Measurements from ENCODE around the gene SMIM30.
"Not testable (repeated sequence)": the region's sequence is repeated elsewhere in the genome, so short reads cannot be mapped to it uniquely, and the experiment has no call there.

SMIM30 gene, protein sequence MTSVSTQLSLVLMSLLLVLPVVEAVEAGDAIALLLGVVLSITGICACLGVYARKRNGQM

GRCh38 chr7:113118074-113118959, at the start of gene SMIM30:
Gene SMIM30 (minus strand): TSS chr7:113118554. CDS start chr7:113117578, 976 bp downstream.
- peak; percentile 78 for DNase-seq (ENCODE audit: low read depth)

DNA sequence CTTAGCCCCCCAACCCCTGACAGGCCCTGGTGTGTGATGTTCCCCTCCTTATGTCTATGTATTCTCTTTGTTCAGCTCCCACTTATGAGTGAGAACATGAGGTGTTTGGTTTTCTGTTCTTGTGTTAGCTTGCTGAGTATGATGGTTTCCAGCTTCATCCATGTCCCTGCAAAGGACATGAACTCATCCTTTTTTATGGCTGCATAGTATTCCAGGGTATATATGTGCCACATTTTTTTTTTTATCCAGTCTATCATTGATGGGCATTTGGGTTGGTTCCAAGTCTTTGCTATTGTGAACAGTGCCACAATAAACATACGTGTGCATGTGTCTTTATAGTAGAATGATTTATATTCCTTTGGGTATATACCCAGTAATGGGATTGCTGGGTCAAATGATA, 47.8 kb upstream of the SMIM30 start:
- DNase-seq (ENCODE audit: low read depth) = not testable (repeated sequence)

GRCh38 chr7:113161050-113161449, 42.7 kb upstream of the SMIM30 start:
- no peak for DNase-seq (ENCODE audit: low read depth)

GRCh38 chr7:113159746-113160339, 41.5 kb upstream of the SMIM30 start:
- no peak for DNase-seq (ENCODE audit: low read depth)

DNA sequence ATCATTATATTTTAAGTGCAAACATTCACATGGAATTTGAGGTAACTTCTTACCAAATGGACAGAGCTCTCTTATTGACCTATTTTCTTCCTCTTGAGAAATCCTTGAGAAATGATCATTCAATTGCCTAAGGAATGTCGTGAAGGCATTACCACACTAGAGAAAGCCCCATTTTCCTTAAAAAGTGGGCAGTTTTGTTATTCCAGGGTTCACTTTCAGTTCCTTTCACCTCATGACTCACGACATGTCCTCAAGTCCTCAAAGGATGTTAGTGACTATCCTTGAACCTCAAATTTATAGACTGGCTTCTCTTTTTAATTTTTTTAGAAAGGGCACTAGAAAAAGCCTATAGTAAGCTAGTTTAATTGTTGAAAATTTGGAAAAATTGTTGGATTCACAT, 40.4 kb upstream of the SMIM30 start:
- no peak for DNase-seq (ENCODE audit: low read depth)

DNA sequence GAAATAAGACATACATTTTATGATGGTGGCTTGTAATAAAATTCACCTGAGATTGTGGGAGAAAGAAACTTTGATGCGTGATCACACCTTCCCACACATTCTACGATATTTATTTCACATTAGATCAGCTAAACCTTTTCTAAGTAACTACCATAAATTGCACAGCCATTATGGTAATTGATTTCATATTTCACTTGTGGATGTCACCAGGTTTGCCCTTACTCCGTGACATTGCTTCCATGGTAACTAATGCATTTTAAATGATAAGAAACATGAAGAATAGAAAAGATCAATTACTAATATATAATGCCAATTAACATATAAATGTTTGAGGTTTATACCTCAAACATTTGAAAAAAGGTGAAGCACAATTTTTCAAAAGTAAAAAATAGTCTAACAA, 35.8 kb upstream of the SMIM30 start:
- DNase-seq (ENCODE audit: low read depth) = no peak

DNA sequence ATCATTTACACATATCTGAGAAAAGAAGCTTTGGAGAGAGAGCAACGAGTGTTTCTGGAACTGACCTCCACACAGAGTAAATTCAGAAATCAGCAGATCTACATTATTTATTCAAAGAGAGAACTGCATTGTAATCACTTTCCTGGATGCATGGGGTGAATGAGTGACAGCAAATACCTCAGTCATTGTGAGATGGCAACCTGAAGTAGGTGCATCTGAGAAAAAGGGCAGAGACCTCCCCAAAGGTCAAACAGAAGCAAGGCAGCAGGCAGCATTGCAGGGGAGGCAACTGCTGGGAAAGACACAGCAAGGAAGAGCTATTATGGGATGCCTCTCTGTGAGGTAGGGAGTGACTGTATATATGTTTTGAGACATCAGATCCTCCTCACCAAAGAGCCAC, 26.5 kb upstream of the SMIM30 start:
- no peak for DNase-seq (ENCODE audit: low read depth)

DNA sequence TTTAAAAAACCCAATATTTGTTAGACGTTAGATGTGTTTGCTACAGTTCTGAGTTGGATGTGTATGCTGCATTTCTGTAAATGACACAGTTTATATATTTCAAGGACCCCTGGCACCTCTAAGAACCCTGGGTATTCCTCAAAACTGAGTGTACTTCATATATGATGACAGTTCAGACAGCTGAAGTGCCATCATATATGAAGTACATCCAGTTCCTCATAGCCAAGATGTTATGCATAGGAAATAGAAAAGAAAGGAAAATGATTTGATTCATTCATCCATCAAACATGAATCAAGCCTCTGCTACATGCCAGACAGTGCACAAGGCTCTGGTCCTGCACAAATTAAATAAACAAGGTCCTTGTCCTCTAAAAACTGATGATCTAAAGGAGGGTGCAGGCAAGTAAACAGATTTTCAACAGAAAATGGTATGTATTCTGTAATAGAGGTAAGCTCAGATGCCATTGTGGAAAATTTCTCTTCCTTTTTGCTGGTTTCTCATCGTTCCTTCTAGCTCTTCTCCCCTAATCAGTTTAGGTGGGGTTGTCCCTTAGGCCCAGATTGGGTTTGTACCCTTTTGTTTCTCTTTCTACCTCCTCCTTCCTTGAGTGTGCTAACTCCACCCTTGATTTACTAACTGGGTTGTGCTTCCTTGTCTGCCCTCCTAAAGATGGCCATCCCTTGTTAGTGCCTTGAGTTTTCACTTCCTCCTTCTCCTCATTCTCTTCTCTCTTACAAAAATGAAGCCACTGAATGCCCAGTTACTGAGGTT, 25.3 kb upstream of the SMIM30 start:
- no peak for DNase-seq (ENCODE audit: low read depth)

DNA sequence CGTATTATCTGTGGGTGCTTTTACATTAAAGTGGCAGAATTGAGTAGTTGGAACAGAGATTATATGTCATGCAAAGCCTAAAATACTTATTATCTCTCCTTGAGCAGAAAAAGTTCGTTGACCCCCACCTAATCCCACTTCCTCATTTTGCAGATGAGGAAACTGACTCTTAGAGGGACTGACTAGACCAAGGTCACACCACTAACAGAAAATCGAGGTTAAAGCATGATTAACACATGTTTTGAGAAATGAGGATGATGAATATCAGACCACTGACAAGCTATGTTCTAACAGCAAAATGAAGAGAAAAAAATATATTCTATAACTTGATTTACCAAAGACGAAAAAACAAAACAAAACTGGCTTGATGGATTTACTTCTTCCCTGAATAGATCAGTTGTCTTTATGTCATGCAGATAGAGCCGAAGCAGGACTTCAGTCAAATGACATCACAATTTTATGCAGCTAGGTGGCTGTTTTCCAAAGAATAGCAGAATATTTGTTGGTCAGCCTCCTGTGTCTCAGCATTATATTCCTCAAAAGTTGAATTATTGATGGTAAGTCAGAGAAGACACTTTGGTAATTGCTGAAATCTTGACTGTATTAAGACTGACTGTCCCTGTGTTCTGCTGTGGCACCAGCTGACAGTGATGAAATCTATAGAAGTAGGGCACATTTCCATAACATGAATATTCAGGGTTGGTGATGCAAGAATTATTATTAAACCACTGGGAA, 24.2 kb upstream of the SMIM30 start:
- no peak for DNase-seq (ENCODE audit: low read depth)

- DNase-seq (ENCODE audit: low read depth) = no peak
These were observed 23.4 kb upstream of the SMIM30 start for GRCh38 chr7:113141803-113142202.

- DNase-seq (ENCODE audit: low read depth) = no peak
These were observed 22.6 kb upstream of the SMIM30 start for GRCh38 chr7:113140956-113141355.

DNA sequence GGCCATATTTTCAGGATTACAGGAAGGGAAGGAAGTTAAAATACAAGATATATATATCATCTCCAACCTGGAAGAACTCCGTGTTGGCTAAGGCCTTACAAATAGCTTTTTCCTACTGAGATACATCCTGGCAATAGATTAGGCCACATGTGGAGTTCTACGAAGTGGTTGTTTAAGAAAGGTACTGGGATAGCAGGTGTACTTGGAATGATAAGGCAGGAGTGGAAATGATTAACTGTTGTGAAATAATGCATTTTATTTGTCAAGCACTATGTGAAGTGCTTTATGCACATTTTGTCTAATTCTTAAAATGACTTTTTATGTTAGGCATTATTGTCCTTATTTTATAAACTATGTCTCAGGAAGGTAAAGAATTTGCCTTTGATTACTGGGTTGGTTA, 18.9 kb upstream of the SMIM30 start:
- DNase-seq (ENCODE audit: low read depth) = no peak

GRCh38 chr7:113134025-113134424, 15.7 kb upstream of the SMIM30 start:
- DNase-seq (ENCODE audit: low read depth) = no peak

- no peak for DNase-seq (ENCODE audit: low read depth)
These were observed 13.0 kb upstream of the SMIM30 start for GRCh38 chr7:113131367-113131766.

DNA sequence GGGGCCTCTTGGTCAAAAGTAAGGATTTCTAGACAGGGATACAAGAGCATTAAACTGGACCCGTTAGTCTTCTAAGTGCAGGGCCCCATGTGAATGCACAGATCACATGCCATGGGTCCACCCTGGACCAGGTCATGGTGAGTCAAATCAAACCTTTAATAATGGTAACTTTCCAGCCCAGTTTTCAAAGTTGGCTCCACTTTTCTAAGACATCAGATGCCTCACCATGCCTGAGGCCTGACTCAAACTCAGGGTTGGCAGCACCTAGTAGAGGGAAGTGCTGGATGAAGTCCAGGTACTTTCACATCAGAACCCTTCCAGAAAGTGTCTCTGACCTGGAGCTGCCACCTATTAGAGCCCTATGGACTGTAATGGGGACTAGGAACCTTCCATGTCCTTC, 9.7 kb upstream of the SMIM30 start:
- no peak for DNase-seq (ENCODE audit: low read depth)

- no peak for DNase-seq (ENCODE audit: low read depth)
These were observed 7.4 kb upstream of the SMIM30 start for GRCh38 chr7:113125728-113126127.

DNA sequence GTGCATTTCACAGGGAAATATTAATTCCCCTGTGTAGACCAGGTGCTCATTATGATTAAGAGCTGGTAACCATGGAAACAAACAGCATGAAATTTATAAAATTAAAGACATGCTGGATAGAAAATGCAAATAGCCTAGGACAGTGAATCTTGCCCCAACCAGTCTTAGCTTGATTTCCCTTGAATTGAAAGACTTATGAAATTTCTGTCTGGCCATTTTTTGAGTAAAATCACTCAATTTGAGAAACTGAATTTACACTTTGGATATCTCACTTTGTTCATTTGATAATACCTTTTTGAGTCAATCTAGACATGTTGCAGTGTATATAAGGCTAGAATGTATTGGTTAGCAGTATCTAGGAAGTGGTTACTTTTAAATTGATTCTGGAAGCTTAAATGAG, 4.4 kb upstream of the SMIM30 start:
- DNase-seq (ENCODE audit: low read depth) = no peak

DNA sequence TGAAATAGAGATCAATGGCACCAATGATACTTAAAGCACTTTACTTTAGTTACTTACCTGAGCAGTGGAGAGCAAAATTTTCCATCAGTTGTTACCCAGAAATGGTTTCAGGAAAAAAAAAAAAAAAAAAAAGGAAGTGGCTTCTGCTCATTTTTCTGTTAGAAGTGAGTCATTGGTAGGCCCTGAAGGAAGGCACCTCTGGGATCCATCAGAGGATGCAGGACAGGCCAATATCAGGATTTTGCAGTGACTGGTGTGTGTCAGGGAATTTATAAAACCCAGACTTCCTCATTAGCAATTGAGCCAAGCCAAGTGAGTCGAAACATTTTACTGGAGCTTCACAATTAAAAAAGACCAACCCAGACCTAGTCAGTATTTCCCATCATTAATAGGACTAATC, 2.3 kb upstream of the SMIM30 start:
- DNase-seq (ENCODE audit: low read depth) = no peak

- DNase-seq (ENCODE audit: low read depth) = no peak
These were observed 1.1 kb upstream of the SMIM30 start for GRCh38 chr7:113119429-113119828.

- not testable (repeated sequence) for DNase-seq (ENCODE audit: low read depth)
These were observed 980 bp downstream of the SMIM30 start for GRCh38 chr7:113117374-113117774.

DNA sequence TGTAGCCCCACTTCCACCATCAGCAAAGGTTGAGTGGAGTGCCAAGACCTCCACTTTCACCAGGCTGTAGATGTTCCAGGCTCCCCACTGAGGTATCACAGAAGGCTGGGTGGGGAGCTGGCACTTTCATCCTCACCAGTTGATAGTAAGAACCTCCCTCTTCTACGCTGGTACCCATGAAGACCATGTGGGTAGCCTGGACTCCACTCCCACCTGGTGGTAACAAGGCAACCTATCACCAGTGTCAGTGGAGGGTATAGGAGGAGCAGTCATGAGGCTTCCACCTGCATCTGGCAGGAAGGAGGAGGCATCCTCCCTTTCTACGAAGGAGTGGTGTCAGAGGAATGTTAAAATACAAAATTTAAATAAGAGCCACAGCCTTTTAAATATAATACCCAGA, 4.4 kb downstream of the SMIM30 start:
- no peak for DNase-seq (ENCODE audit: low read depth)

GRCh38 chr7:113109718-113110117, 8.6 kb downstream of the SMIM30 start:
- DNase-seq (ENCODE audit: low read depth) = no peak
